ENCODE data around the gene CROCC. TPM values are rescaled to one million over a fixed set of nuclear protein-coding genes. Genes with fewer than 3 reads are reported as not detected.
"Not testable (repeated sequence)": the region's sequence is repeated elsewhere in the genome, so short reads cannot be mapped to it uniquely, and the experiment has no call there.

CROCC gene
- total RNA-seq, 1 donor from 2014 or later, result 17.3 TPM

GRCh38 chr1:16936580-16936979, 14.8 kb downstream of the CROCC start:
- not testable (repeated sequence) for DNase-seq (ENCODE audit: low spot score)

GRCh38 chr1:16938351-16939321, 16.9 kb downstream of the CROCC start:
- DNase-seq (ENCODE audit: low spot score), result no peak

GRCh38 chr1:16939386-16940180, 17.9 kb downstream of the CROCC start:
- not testable (repeated sequence) for DNase-seq (ENCODE audit: low spot score)

GRCh38 chr1:16944038-16944437, 22.3 kb downstream of the CROCC start:
- no peak for DNase-seq (ENCODE audit: low spot score)

GRCh38 chr1:16945512-16945911, 23.8 kb downstream of the CROCC start:
- not testable (repeated sequence) for DNase-seq (ENCODE audit: low spot score)

- not testable (repeated sequence) for DNase-seq (ENCODE audit: low spot score)
These were observed 24.5 kb downstream of the CROCC start for GRCh38 chr1:16946185-16946584.

- no peak for DNase-seq (ENCODE audit: low spot score)
These were observed 24.9 kb downstream of the CROCC start for GRCh38 chr1:16946646-16947045.

- DNase-seq (ENCODE audit: low spot score), result not testable (repeated sequence)
These were observed 26.7 kb downstream of the CROCC start for GRCh38 chr1:16948282-16948891.

GRCh38 chr1:16949026-16949425, 27.3 kb downstream of the CROCC start:
- DNase-seq (ENCODE audit: low spot score), result not testable (repeated sequence)

GRCh38 chr1:16952376-16952775, 30.6 kb downstream of the CROCC start:
- not testable (repeated sequence) for DNase-seq (ENCODE audit: low spot score)

GRCh38 chr1:16954579-16954978, 32.8 kb downstream of the CROCC start:
- DNase-seq (ENCODE audit: low spot score), result no peak

GRCh38 chr1:16955186-16955585, 33.5 kb downstream of the CROCC start:
- DNase-seq (ENCODE audit: low spot score), result no peak

- no peak for DNase-seq (ENCODE audit: low spot score)
These were observed 35.0 kb downstream of the CROCC start for GRCh38 chr1:16956775-16957174.

- DNase-seq (ENCODE audit: low spot score), result no peak
These were observed 36.0 kb downstream of the CROCC start for GRCh38 chr1:16957731-16958130.

- DNase-seq (ENCODE audit: low spot score), result no peak
These were observed 36.7 kb downstream of the CROCC start for GRCh38 chr1:16958475-16958874.

GRCh38 chr1:16960560-16961296, 39.0 kb downstream of the CROCC start:
- DNase-seq (ENCODE audit: low spot score), result peak; percentile 83

GRCh38 chr1:16961297-16962133, 39.8 kb downstream of the CROCC start:
- no peak for DNase-seq (ENCODE audit: low spot score)

GRCh38 chr1:16964169-16964568, 42.4 kb downstream of the CROCC start:
- not testable (repeated sequence) for DNase-seq (ENCODE audit: low spot score)

- DNase-seq (ENCODE audit: low spot score), result no peak
These were observed 43.8 kb downstream of the CROCC start for GRCh38 chr1:16965486-16966067.

- no peak for DNase-seq (ENCODE audit: low spot score)
These were observed 44.6 kb downstream of the CROCC start for GRCh38 chr1:16966282-16966681.

Measured in umbilical cord (tissue), 2 donors.